TTC549 (cell line): Measurements from ENCODE around the gene GOLGA5.
"Not testable (repeated sequence)": the region's sequence is repeated elsewhere in the genome, so short reads cannot be mapped to it uniquely, and the experiment has no call there.

ENCODE experiments used
- FAIRE-seq: peaks from 2 replicates; lab custom pipeline; 2012; peaks lifted over from hg19 to GRCh38; lab: Jason Lieb, UNC

GOLGA5 gene

GRCh38 chr14:92820536-92820840 lies 26.4 kb downstream of the GOLGA5 start:
- not testable (repeated sequence) for FAIRE-seq

GRCh38 chr14:92830902-92831301 lies 36.8 kb downstream of the GOLGA5 start:
- no peak for FAIRE-seq

GRCh38 chr14:92832137-92832700 lies 38.1 kb downstream of the GOLGA5 start:
- FAIRE-seq = no peak

GRCh38 chr14:92841930-92842329 lies 47.8 kb downstream of the GOLGA5 start:
- no peak for FAIRE-seq

- no peak for FAIRE-seq
Measured at GRCh38 chr14:92844204-92844603, 50.1 kb downstream of the GOLGA5 start.

- no peak for FAIRE-seq
Measured at GRCh38 chr14:92846162-92846897, 52.2 kb downstream of the GOLGA5 start.

GRCh38 chr14:92847278-92847677 lies 53.2 kb downstream of the GOLGA5 start:
- no peak for FAIRE-seq

- FAIRE-seq = no peak
Measured at GRCh38 chr14:92847749-92848148, 53.6 kb downstream of the GOLGA5 start.

GRCh38 chr14:92848887-92849286 lies 54.8 kb downstream of the GOLGA5 start:
- FAIRE-seq = no peak

GRCh38 chr14:92850492-92850891 lies 56.4 kb downstream of the GOLGA5 start:
- no peak for FAIRE-seq

- FAIRE-seq = not testable (repeated sequence)
Measured at GRCh38 chr14:92853136-92853535, 59.0 kb downstream of the GOLGA5 start.

- no peak for FAIRE-seq
Measured at GRCh38 chr14:92860049-92860840, 66.1 kb downstream of the GOLGA5 start.

GRCh38 chr14:92861856-92862745 lies 68.0 kb downstream of the GOLGA5 start:
- FAIRE-seq = no peak

- no peak for FAIRE-seq
Measured at GRCh38 chr14:92863286-92864080, 69.4 kb downstream of the GOLGA5 start.

GRCh38 chr14:92865674-92866073 lies 71.6 kb downstream of the GOLGA5 start:
- FAIRE-seq = no peak

GRCh38 chr14:92866181-92866752 lies 72.2 kb downstream of the GOLGA5 start:
- no peak for FAIRE-seq

GRCh38 chr14:92866901-92867865 lies 73.1 kb downstream of the GOLGA5 start:
- no peak for FAIRE-seq

- FAIRE-seq = no peak
Measured at GRCh38 chr14:92874962-92875661, 81.0 kb downstream of the GOLGA5 start.

GRCh38 chr14:92877757-92878431 lies 83.8 kb downstream of the GOLGA5 start:
- FAIRE-seq = no peak
